LNCAP (cell line): ENCODE measurements around the gene SPATA17.

Experiments used
- TF ChIP-seq, protein P1 (sequence below): fragments of 450-650 bp; IDR thresholded peaks from 2 replicates; pipeline ENCODE4 v1.5.1; 2017; ENCODE audit warnings: mild to moderate bottlenecking

Gene SPATA17

DNA sequence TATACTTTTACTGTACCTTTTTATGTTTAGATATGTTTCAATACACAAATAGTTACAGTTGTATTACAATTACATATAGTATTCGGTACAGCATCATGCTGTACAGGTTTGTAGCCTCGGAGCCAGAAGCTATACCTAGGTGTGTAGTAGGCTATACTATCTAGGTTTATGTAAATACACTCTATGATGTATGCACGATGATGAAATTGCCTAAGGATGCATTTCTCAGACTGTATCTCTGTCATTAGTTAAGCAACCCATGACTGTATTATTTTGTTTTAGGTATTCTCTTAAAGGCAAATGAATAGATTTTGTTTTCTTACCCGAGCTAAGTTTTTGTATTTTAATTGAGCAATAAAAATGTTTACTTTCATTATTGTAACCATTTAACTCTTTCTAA, 56.4 kb downstream of the SPATA17 start:
- TF ChIP-seq, protein P1, sequence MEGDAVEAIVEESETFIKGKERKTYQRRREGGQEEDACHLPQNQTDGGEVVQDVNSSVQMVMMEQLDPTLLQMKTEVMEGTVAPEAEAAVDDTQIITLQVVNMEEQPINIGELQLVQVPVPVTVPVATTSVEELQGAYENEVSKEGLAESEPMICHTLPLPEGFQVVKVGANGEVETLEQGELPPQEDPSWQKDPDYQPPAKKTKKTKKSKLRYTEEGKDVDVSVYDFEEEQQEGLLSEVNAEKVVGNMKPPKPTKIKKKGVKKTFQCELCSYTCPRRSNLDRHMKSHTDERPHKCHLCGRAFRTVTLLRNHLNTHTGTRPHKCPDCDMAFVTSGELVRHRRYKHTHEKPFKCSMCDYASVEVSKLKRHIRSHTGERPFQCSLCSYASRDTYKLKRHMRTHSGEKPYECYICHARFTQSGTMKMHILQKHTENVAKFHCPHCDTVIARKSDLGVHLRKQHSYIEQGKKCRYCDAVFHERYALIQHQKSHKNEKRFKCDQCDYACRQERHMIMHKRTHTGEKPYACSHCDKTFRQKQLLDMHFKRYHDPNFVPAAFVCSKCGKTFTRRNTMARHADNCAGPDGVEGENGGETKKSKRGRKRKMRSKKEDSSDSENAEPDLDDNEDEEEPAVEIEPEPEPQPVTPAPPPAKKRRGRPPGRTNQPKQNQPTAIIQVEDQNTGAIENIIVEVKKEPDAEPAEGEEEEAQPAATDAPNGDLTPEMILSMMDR: no peak

DNA sequence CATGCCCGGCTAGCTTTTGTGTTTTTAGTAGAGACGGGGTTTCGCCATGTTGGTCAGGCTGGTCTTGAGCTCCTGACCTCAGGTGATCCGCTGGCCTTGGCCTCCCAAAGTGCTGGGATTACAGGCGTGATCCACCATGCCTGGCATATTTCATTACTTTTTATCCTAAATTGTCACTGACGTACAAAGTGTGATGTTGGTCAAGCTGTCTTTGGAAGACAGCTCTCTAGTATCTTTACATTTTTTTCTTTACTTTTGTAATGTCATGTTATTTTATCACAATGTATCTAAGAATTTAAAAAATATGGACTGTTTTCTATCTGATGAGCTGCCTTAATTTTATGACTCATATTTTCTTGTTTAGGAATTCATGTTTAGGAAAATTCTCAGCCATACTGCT, 72.2 kb downstream of the SPATA17 start:
- TF ChIP-seq, protein P1: no peak

DNA sequence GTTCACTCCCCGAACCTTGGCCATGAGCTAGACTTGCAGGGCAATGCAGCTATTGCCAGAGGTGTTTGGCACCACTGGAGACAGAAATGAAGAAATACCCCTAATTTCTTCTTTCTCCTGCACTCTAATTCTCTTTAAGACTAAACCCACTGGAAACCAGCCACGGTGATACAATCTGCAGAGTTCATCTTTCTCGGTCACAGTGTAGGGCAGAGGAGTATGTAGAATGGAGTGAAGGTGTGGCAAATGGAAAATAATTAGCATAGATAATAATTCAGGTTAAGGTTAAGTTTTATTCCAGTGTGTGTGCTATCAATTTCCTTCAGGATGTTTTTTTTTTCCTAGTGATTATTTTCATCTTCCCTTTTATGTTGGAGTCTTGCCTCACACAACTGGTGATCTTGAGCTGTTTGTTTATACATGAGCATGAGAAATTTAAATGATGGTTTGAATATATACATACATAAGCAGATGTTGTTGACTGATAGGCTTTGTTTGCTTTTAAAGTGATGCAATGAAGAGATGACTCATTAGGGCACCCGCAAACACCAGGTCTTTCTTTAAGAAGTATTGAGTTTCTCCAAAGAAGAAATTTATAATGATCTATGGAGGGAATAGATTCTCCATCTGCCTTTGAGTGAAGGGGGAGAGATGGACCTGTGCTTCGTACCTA, 81.9 kb downstream of the SPATA17 start:
- TF ChIP-seq, protein P1: no peak

DNA sequence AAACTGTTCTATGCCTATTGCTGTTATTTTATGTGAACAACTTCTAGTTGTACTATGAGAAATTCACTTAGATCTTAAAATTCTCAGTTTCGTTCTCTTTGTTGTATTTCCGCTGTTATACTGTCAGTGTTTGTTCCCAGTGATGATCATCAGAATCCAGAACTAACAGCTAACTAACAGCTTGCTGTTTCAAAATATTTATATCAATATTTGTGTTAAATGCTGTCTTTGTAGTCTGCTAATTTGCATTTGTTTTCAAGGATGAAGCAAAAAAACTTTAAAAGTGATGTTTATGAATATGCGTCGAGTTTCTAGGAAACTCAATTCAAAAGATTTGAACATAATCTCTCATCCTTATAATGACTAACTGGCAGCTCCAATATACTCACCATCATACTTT, 84.5 kb downstream of the SPATA17 start:
- TF ChIP-seq, protein P1: no peak

DNA sequence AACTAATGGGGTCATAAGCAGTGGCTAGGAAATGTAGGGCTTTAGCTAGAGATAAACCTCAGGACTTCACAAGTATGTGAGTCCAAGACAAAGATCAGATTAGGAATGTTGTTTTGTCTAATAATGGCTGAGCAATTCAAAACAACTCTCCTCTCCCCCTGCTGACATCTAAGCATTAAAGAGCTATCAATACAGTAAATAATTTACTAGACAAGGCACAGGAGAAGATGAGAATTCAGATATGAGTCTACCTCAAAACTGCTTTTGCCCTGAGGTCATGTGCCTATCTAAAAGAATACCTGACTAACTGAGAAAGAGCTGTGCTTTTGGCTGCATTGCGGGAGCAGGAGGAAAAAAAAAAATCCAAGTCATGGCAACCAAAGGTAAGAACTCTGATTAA, 86.8 kb downstream of the SPATA17 start:
- TF ChIP-seq, protein P1: no peak

DNA sequence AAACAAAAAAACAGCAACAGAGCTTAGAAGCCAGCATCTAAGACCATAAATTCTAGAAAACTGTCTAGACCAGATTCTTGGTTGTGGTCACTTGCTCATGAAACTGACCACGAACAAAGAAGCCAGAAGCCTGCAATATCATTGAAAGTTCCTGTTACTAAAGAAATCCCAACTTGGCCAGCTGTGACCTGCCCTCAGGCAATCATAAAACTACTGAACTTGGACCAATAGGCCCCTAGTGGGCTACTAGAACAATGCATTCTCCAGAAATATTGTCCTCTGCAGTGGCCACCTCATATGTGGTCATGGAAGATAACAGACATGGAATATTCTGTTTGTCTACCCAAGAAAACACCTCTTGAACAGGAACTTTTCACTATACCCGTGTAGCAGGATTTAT, 87.7 kb downstream of the SPATA17 start:
- TF ChIP-seq, protein P1: no peak

DNA sequence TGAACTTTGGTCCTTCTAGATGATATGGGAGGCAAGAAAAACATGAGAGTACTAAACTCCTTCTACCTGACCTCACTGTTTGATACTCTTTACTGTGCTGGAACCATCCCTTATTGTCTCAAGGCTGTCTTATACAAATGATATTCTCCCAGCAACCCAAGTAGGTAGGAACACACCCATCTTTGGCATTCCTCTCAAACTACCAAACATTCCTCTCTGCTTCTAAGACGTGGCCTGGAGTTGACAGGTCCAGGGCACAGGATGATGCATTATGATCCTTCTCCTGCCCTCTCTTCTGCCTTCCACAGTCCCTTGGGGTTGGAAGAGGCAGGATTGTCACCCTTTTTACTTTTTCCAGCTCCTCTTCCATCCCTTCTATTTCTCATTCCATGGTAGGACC, 90.5 kb downstream of the SPATA17 start:
- TF ChIP-seq, protein P1: no peak

DNA sequence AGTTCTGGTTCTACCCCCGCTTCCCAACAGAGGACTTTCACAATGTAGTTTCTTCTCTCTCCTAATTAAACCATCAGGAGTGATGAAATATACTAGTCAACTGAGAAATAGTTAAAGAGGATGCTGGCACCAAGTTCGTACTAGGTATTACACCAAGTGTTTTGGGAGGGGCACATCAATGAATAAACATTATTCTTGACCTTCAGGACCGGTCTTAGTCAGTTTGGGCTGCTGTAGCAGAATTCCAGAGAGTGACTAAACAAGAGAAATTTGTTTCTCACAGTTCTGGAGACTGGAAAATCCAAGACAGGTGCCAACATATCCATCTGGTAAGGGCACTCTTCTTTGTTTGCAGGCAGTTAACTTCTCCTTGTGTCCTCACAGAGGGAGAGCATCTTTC, 103.8 kb downstream of the SPATA17 start:
- TF ChIP-seq, protein P1: no peak
